ENCODE results near the gene ZNF775. TPM values are rescaled to one million over a fixed set of nuclear protein-coding genes. Genes with fewer than 3 reads are reported as not detected.
"Not testable (repeated sequence)": the region's sequence is repeated elsewhere in the genome, so short reads cannot be mapped to it uniquely, and the experiment has no call there.

ZNF775 gene
- polyA plus RNA-seq, 1 donor from 2014 or later, result 5.1 TPM

GRCh38 chr7:150378115-150378852 is 846 bp upstream of the ZNF775 start:
- Mint-ChIP-seq H3K36me3 (peaks cover 3% of the 10 kb centered on the region), H3K27ac (peak overlapping the region; percentile 89 to 96 (median 92)), H3K4me1 (peaks cover 48 to 52% (median 49%) of the 10 kb centered on the region in 3 donors), H3K4me3 (peak overlapping the region; percentile 82 to 93 (median 88)), H3K27me3 (peaks cover 1% of the 10 kb centered on the region), H3K9me3 (no peaks in the 10 kb centered on the region)

GRCh38 chr7:150379441-150380379 is 580 bp downstream of the ZNF775 start:
- Mint-ChIP-seq H3K4me1 (peaks cover 43 to 53% (median 46%) of the 10 kb centered on the region in 3 donors), H3K27ac (peak overlapping the region; percentile 41 to 93 (median 74)), H3K9me3 (no peaks in the 10 kb centered on the region), H3K4me3 (peak overlapping the region; percentile 82 to 99 (median 92)), H3K36me3 (no peaks in the 10 kb centered on the region), H3K27me3 (peaks cover 1% of the 10 kb centered on the region)

- H3K4me1 Mint-ChIP-seq, result peaks cover 43 to 51% (median 46%) of the 10 kb centered on the region in 3 donors
- peak overlapping the region; percentile 82 to 99 (median 92) for H3K4me3 Mint-ChIP-seq
- no peaks in the 10 kb centered on the region for H3K36me3 Mint-ChIP-seq
- H3K27me3 Mint-ChIP-seq, result peaks cover 1% of the 10 kb centered on the region
- H3K9me3 Mint-ChIP-seq, result no peaks in the 10 kb centered on the region
- peak overlapping the region; percentile 41 to 93 (median 74) for H3K27ac Mint-ChIP-seq
Measured at GRCh38 chr7:150380463-150380862, 1.3 kb downstream of the ZNF775 start.

GRCh38 chr7:150381096-150381495 is 2.0 kb downstream of the ZNF775 start:
- H3K9me3 Mint-ChIP-seq, result no peaks in the 10 kb centered on the region
- peaks cover 1% of the 10 kb centered on the region for H3K27me3 Mint-ChIP-seq
- H3K36me3 Mint-ChIP-seq, result no peaks in the 10 kb centered on the region
- H3K4me3 Mint-ChIP-seq, result peak overlapping the region in 1 of 4 donors; percentile 34
- H3K4me1 Mint-ChIP-seq, result peaks cover 41 to 46% (median 43%) of the 10 kb centered on the region in 3 donors
- peak overlapping the region; percentile 41 to 93 (median 59) for H3K27ac Mint-ChIP-seq

GRCh38 chr7:150381785-150382122 is 2.6 kb downstream of the ZNF775 start:
- Mint-ChIP-seq H3K9me3 (no peaks in the 10 kb centered on the region), H3K27me3 (peaks cover 1% of the 10 kb centered on the region), H3K4me3 (peak overlapping the region in 2 of 4 donors; percentile 35 to 74), H3K4me1 (peaks cover 36 to 43% (median 39%) of the 10 kb centered on the region in 3 donors), H3K27ac (peak overlapping the region in 1 of 3 donors; percentile 93), H3K36me3 (peaks cover 1% of the 10 kb centered on the region)

GRCh38 chr7:150382123-150382843 is 3.2 kb downstream of the ZNF775 start:
- Mint-ChIP-seq H3K27ac (peak overlapping the region; percentile 65 to 96 (median 67)), H3K27me3 (peaks cover 1% of the 10 kb centered on the region), H3K4me1 (peaks cover 32 to 43% (median 35%) of the 10 kb centered on the region in 3 donors), H3K9me3 (no peaks in the 10 kb centered on the region), H3K36me3 (peaks cover 2% of the 10 kb centered on the region), H3K4me3 (peak overlapping the region; percentile 41 to 85 (median 74))

GRCh38 chr7:150382844-150383225 is 3.7 kb downstream of the ZNF775 start:
- Mint-ChIP-seq H3K27me3 (no peaks in the 10 kb centered on the region), H3K27ac (peak overlapping the region; percentile 65 to 96 (median 67)), H3K9me3 (no peaks in the 10 kb centered on the region), H3K4me3 (peak overlapping the region; percentile 41 to 85 (median 74)), H3K36me3 (peaks cover 2% of the 10 kb centered on the region), H3K4me1 (peaks cover 27 to 37% (median 30%) of the 10 kb centered on the region in 3 donors)

- Mint-ChIP-seq H3K9me3 (no peaks in the 10 kb centered on the region), H3K4me1 (peaks cover 21 to 32% (median 25%) of the 10 kb centered on the region in 3 donors), H3K4me3 (no peak overlapping the region), H3K27ac (no peak overlapping the region), H3K36me3 (peaks cover 2% of the 10 kb centered on the region), H3K27me3 (no peaks in the 10 kb centered on the region)
Measured at GRCh38 chr7:150383710-150384397, 4.7 kb downstream of the ZNF775 start.

GRCh38 chr7:150384406-150385301 is 5.5 kb downstream of the ZNF775 start:
- Mint-ChIP-seq H3K36me3 (peaks cover 2% of the 10 kb centered on the region), H3K27ac (peak overlapping the region in 1 of 3 donors; percentile 59), H3K27me3 (no peaks in the 10 kb centered on the region), H3K4me1 (peaks cover 19 to 32% (median 25%) of the 10 kb centered on the region in 3 donors), H3K9me3 (no peaks in the 10 kb centered on the region), H3K4me3 (no peak overlapping the region)

- Mint-ChIP-seq H3K4me3 (no peak overlapping the region), H3K27ac (peak overlapping the region in 1 of 3 donors; percentile 39), H3K9me3 (no peaks in the 10 kb centered on the region), H3K36me3 (peaks cover 2% of the 10 kb centered on the region), H3K4me1 (peaks cover 12 to 25% (median 18%) of the 10 kb centered on the region in 3 donors), H3K27me3 (no peaks in the 10 kb centered on the region)
Measured at GRCh38 chr7:150385302-150385723, 6.2 kb downstream of the ZNF775 start.

- H3K9me3 Mint-ChIP-seq, H3K4me3 Mint-ChIP-seq, H3K27me3 Mint-ChIP-seq, H3K36me3 Mint-ChIP-seq: not testable (repeated sequence)
- Mint-ChIP-seq H3K4me1 (peaks cover 7 to 20% (median 13%) of the 10 kb centered on the region in 3 donors), H3K27ac (peak overlapping the region in 1 of 3 donors; percentile 39)
Measured at GRCh38 chr7:150385884-150386283, 6.8 kb downstream of the ZNF775 start.

GRCh38 chr7:150388306-150388705 is 9.2 kb downstream of the ZNF775 start:
- H3K4me1 Mint-ChIP-seq, result peaks cover 2 to 5% (median 4%) of the 10 kb centered on the region in 3 donors
- no peak overlapping the region for H3K4me3 Mint-ChIP-seq
- H3K27ac Mint-ChIP-seq, result no peak overlapping the region
- H3K36me3 Mint-ChIP-seq, result peaks cover 6% of the 10 kb centered on the region
- H3K27me3 Mint-ChIP-seq, result no peaks in the 10 kb centered on the region
- H3K9me3 Mint-ChIP-seq, result no peaks in the 10 kb centered on the region

Measured in IgD-negative memory B cell (primary cell).